PC-9 (cell line): ENCODE results near the gene MAMLD1. TPM values are rescaled to one million over a fixed set of nuclear protein-coding genes. Genes with fewer than 3 reads are reported as not detected.
A peak's percentile ranks its signal among the peaks of the same experiment; 100 is the strongest.

Source experiments
- BruUV-seq: library from RNA; stranded (reverse); fragments of 400-500 nt; replicated peaks from 2 replicates; lab custom pipeline; 2021; lab: Mats Ljungman, UMichigan
- CTCF ChIA-PET: fragments of 300-600 bp; sonication (Branson Sonifier 250); formaldehyde crosslinking; loops from one replicate; lab custom pipeline; 2022; ENCODE audit warnings: antibody characterized with exemption; lab: Charles Lee
- POLR2A ChIA-PET: fragments of 300-600 bp; sonication (Branson Sonifier 250); formaldehyde crosslinking; loops from one replicate; lab custom pipeline; 2022; ENCODE audit warnings: antibody characterized with exemption; ENCODE audit not compliant: unreplicated experiment; lab: Charles Lee
- DNase-seq, 2 experiments: peaks; one replicate each; pipeline versions ENCODE4 v3.0.0 to v3.0.0-alpha.2; 2015 to 2022; ENCODE audit warnings: mixed read lengths in 1 of 2
- H2AFZ ChIP-seq: fragments of 200-600 bp; sonication (generic); 2 replicates; pipeline ENCODE4 v1.8.1; 2017; ENCODE audit warnings: antibody characterized with exemption
- H3F3A ChIP-seq: fragments of 200-600 bp; sonication (generic); 2 replicates; pipeline ENCODE4 v1.8.1; 2017; ENCODE audit warnings: antibody characterized with exemption, mild to moderate bottlenecking, low read depth; ENCODE audit not compliant: insufficient read depth
- H3K27ac ChIP-seq: fragments of 200-600 bp; sonication (generic); 2 replicates; pipeline ENCODE4 v1.6.1; 2016; ENCODE audit warnings: mixed run types
- H3K27me3 ChIP-seq: fragments of 200-600 bp; sonication (generic); 2 replicates; pipeline ENCODE4 v1.6.1; 2016; ENCODE audit warnings: low read depth, mixed run types; ENCODE audit not compliant: insufficient read depth
- H3K36me3 ChIP-seq: fragments of 200-600 bp; sonication (generic); 2 replicates; pipeline ENCODE4 v1.6.1; 2016; ENCODE audit warnings: low read depth, mixed run types
- H3K4me1 ChIP-seq: fragments of 200-600 bp; sonication (generic); replicated peaks from 2 replicates; pipeline ENCODE4 v1.6.1; 2016; ENCODE audit warnings: mixed run types; ENCODE audit not compliant: insufficient read depth
- H3K4me2 ChIP-seq: fragments of 200-600 bp; sonication (generic); 2 replicates; pipeline ENCODE4 v1.6.1; 2017; ENCODE audit warnings: mixed run types
- H3K4me3 ChIP-seq: fragments of 200-600 bp; sonication (generic); 2 replicates; pipeline ENCODE4 v1.6.1; 2016; ENCODE audit warnings: mixed run types
- H3K79me2 ChIP-seq: fragments of 200-600 bp; sonication (generic); 2 replicates; pipeline ENCODE4 v1.6.1; 2017; ENCODE audit warnings: low read depth, mixed run types
- H3K9me2 ChIP-seq: fragments of 200-600 bp; sonication (generic); 2 replicates; pipeline ENCODE4 v1.8.1; 2017; ENCODE audit warnings: mild to moderate bottlenecking; ENCODE audit not compliant: insufficient read depth
- H3K9me3 ChIP-seq: fragments of 200-600 bp; sonication (generic); 2 replicates; pipeline ENCODE4 v1.8.1; 2016; ENCODE audit warnings: low read depth; ENCODE audit not compliant: insufficient read depth
- H4K20me1 ChIP-seq: fragments of 200-600 bp; sonication (generic); 2 replicates; pipeline ENCODE4 v1.8.1; 2017; ENCODE audit not compliant: insufficient read depth
- EZH2 ChIP-seq: fragments of 200-600 bp; sonication (generic); IDR thresholded peaks from 2 replicates; pipeline ENCODE4 v1.8.0; 2017; ENCODE audit warnings: antibody characterized with exemption, low read depth
- intact Hi-C: fragments of 100-400 bp; cut with micrococcal nuclease; formaldehyde crosslinking; loops from one replicate; pipeline ENCODE4 v1.10.0; 2022; ENCODE audit not compliant: unreplicated experiment
- total RNA-seq: library from RNA; stranded (reverse); gene quantifications from 2 replicates; pipeline ENCODE4 v1.2.3, GENCODE V29; 2021
- TF ChIP-seq, protein P1 (sequence below): fragments of 200-600 bp; sonication (generic); conservative IDR thresholded peaks from 2 replicates; pipeline ENCODE4 v1.6.1; 2017; ENCODE audit warnings: mixed run types, antibody characterized with exemption, mild to moderate bottlenecking, moderate library complexity

Gene MAMLD1
- total RNA-seq, 1 experiment from 2014 or later = 2.5 TPM

- no TSS peak for BruUV-seq
- Histone ChIP-seq H3F3A (peaks cover 6% of the 10 kb centered on the region; the same call in 1 of the 2 replicates), H3K4me2 (peak overlapping the region; percentile 99), H3K79me2 (no peaks in the 10 kb centered on the region), H3K4me3 (peak overlapping the region; percentile 92), H3K4me1 (peaks cover 14% of the 10 kb centered on the region), H3K9me2 (no peaks in the 10 kb centered on the region), H4K20me1 (no peaks in the 10 kb centered on the region), H3K9me3 (no peaks in the 10 kb centered on the region), H3K27me3 (peaks cover 17% of the 10 kb centered on the region; the same call in 1 of the 2 replicates), H3K27ac (no peak overlapping the region), H3K36me3 (no peaks in the 10 kb centered on the region), H2AFZ (peak overlapping the region; percentile 91)
- intact Hi-C loops = loop anchor here (1.0 to 10.0 kb wide), 7 partner anchors 37 to 399 kb away; no protein-coding TSS in a partner anchor
- POLR2A ChIA-PET = interaction anchor here (0.5 kb wide), 1 partner anchor 422 kb away, joined by 4 read pairs; no protein-coding TSS in a partner anchor
- TF ChIP-seq, protein P1, sequence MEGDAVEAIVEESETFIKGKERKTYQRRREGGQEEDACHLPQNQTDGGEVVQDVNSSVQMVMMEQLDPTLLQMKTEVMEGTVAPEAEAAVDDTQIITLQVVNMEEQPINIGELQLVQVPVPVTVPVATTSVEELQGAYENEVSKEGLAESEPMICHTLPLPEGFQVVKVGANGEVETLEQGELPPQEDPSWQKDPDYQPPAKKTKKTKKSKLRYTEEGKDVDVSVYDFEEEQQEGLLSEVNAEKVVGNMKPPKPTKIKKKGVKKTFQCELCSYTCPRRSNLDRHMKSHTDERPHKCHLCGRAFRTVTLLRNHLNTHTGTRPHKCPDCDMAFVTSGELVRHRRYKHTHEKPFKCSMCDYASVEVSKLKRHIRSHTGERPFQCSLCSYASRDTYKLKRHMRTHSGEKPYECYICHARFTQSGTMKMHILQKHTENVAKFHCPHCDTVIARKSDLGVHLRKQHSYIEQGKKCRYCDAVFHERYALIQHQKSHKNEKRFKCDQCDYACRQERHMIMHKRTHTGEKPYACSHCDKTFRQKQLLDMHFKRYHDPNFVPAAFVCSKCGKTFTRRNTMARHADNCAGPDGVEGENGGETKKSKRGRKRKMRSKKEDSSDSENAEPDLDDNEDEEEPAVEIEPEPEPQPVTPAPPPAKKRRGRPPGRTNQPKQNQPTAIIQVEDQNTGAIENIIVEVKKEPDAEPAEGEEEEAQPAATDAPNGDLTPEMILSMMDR = no peak
- no peak for TF ChIP-seq EZH2
- CTCF ChIA-PET = interaction anchor here (1.1 kb wide), 1 partner anchor 422 kb away, joined by 4 read pairs; no protein-coding TSS in a partner anchor
- DNase-seq = no peak
Measured at GRCh38 chrX:150361777-150362351, 1.3 kb upstream of the MAMLD1 start.

- H3K9me3 ChIP-seq = no peaks in the 10 kb centered on the region
- ChIA-PET POLR2A (interaction anchor here (0.6 kb wide), 2 partner anchors 218 to 223 kb away, joined by 3 to 7 read pairs; no protein-coding TSS in a partner anchor), CTCF (interaction anchor here (0.6 to 1.2 kb wide), 4 partner anchors 16 to 164 kb away, joined by 3 to 8 read pairs (median 4); no protein-coding TSS in a partner anchor)
- peak overlapping the region; percentile 99 for H3K4me2 ChIP-seq
- peaks cover 6% of the 10 kb centered on the region; the same call in 1 of the 2 replicates for H3F3A ChIP-seq
- peak overlapping the region; percentile 91 for H2AFZ ChIP-seq
- no peaks in the 10 kb centered on the region for H4K20me1 ChIP-seq
- peak overlapping the region; percentile 92 for H3K4me3 ChIP-seq
- H3K4me1 ChIP-seq = peaks cover 14% of the 10 kb centered on the region
- intact Hi-C loops = loop anchor here (1.0 to 10.0 kb wide), 8 partner anchors 39 to 353 kb away; no protein-coding TSS in a partner anchor
- peaks cover 17% of the 10 kb centered on the region; the same call in 1 of the 2 replicates for H3K27me3 ChIP-seq
- no peaks in the 10 kb centered on the region for H3K36me3 ChIP-seq
- TF ChIP-seq, protein P1 = no peak
- no peak for TF ChIP-seq EZH2
- peak in 1 of 2 experiments; percentile 43 for DNase-seq
- H3K27ac ChIP-seq = no peak overlapping the region
- no TSS peak for BruUV-seq
- H3K79me2 ChIP-seq = no peaks in the 10 kb centered on the region
- H3K9me2 ChIP-seq = no peaks in the 10 kb centered on the region
Measured at GRCh38 chrX:150363561-150364346, 637 bp downstream of the MAMLD1 start.
